GM23248 (cell line): ENCODE data around the gene CMSS1. TPM values are rescaled to one million over a fixed set of nuclear protein-coding genes. Genes with fewer than 3 reads are reported as not detected.

Experiments
- DNase-seq: peaks from one replicate; pipeline ENCODE4 v3.0.0-alpha.2; 2015
- H2AFZ ChIP-seq: fragments of 200-600 bp; sonication (generic); 2 replicates; pipeline ENCODE4 v1.6.1; 2016; ENCODE audit warnings: antibody characterized with exemption
- H3F3A ChIP-seq: fragments of 200-600 bp; sonication (generic); 2 replicates; pipeline ENCODE4 v1.6.1; 2016; ENCODE audit warnings: mild to moderate bottlenecking, antibody characterized with exemption, mixed run types; ENCODE audit not compliant: insufficient read depth
- H3K27ac ChIP-seq: fragments of 200-600 bp; sonication (generic); 2 replicates; pipeline ENCODE4 v1.5.1; 2016; ENCODE audit warnings: mild to moderate bottlenecking
- H3K27me3 ChIP-seq: fragments of 200-600 bp; sonication (generic); replicated peaks from 2 replicates; pipeline ENCODE4 v1.6.1; 2016; ENCODE audit warnings: mild to moderate bottlenecking; ENCODE audit not compliant: insufficient read depth
- H3K36me3 ChIP-seq: fragments of 200-600 bp; sonication (generic); 2 replicates; pipeline ENCODE4 v1.6.1; 2016; ENCODE audit warnings: low read depth, mild to moderate bottlenecking
- H3K4me1 ChIP-seq: fragments of 200-600 bp; sonication (generic); 2 replicates; pipeline ENCODE4 v1.6.1; 2016; ENCODE audit warnings: mild to moderate bottlenecking; ENCODE audit not compliant: insufficient read depth
- H3K4me2 ChIP-seq: fragments of 200-600 bp; sonication (generic); one replicate; pipeline ENCODE4 v1.6.1; 2016; ENCODE audit warnings: mild to moderate bottlenecking; ENCODE audit not compliant: unreplicated experiment
- H3K4me3 ChIP-seq: fragments of 200-600 bp; sonication (generic); 2 replicates; pipeline ENCODE4 v1.5.1; 2016; ENCODE audit warnings: mild to moderate bottlenecking
- H3K79me2 ChIP-seq: fragments of 200-600 bp; sonication (generic); 2 replicates; pipeline ENCODE4 v1.6.1; 2016; ENCODE audit warnings: mild to moderate bottlenecking; ENCODE audit not compliant: insufficient read depth
- H3K9ac ChIP-seq: fragments of 200-600 bp; sonication (generic); 2 replicates; pipeline ENCODE4 v1.6.1; 2016; ENCODE audit warnings: mild to moderate bottlenecking
- H3K9me2 ChIP-seq: fragments of 200-600 bp; sonication (generic); 2 replicates; pipeline ENCODE4 v1.6.1; 2016; ENCODE audit warnings: mixed run types, mild to moderate bottlenecking, moderate library complexity; ENCODE audit not compliant: insufficient read depth
- H3K9me3 ChIP-seq: fragments of 200-600 bp; sonication (generic); one replicate; pipeline ENCODE4 v1.6.1; 2017; ENCODE audit warnings: low read depth
- H4K20me1 ChIP-seq: fragments of 200-600 bp; sonication (generic); 2 replicates; pipeline ENCODE4 v1.6.0; 2016; ENCODE audit not compliant: insufficient read depth
- EZH2 ChIP-seq: fragments of 200-600 bp; sonication (generic); IDR thresholded peaks from 2 replicates; pipeline ENCODE4 v1.6.1; 2018; ENCODE audit warnings: antibody characterized with exemption, mild to moderate bottlenecking; ENCODE audit not compliant: insufficient read depth, poor library complexity, severe bottlenecking
- EZH2phosphoT487 ChIP-seq: fragments of 200-600 bp; sonication (generic); IDR thresholded peaks from 2 replicates; pipeline ENCODE4 v1.6.1; 2018; ENCODE audit warnings: antibody characterized with exemption, moderate library complexity, mild to moderate bottlenecking, low read depth; ENCODE audit not compliant: insufficient read depth
- WGBS, 2 experiments: methylation state at CpG; one replicate each; pipeline ENCODE4 v1.1.6; 2015 to 2017; ENCODE audit warnings: low lambda C conversion rate in 2 of 2, low coverage in 1 of 2; ENCODE audit errors: missing lambda C conversion rate in 2 of 2; 5-methylcytosine and 5-hydroxymethylcytosine counted together
- in situ Hi-C: fragments of 300-500 bp; cut with MboI; formaldehyde crosslinking; loops from 2 replicates; pipeline ENCODE4 v1.15.0; 2020
- polyA plus RNA-seq: library from polyadenylated mRNA; unstranded; fragments of >200 nt; fragmentation: Nextera tagmentation; extraction: Ambion mirVana; gene quantifications from 2 replicates; pipeline ENCODE4 v1.2.1, GENCODE V29; 2016
- total RNA-seq: library from RNA; depleted of rRNA; stranded (reverse); fragments of >200 nt; shearing (Covaris generic); gene quantifications from 2 replicates; pipeline ENCODE4 v1.2.3, GENCODE V29; 2014

CMSS1 gene
- total and polyA plus RNA-seq, 2 experiments from 2014 or later, result 17.2 to 26.6 TPM

GRCh38 chr3:100129941-100130340 lies 312.3 kb downstream of the CMSS1 start:
- TF ChIP-seq EZH2phosphoT487, result no peak
- TF ChIP-seq EZH2, result no peak
- H3K27me3 ChIP-seq, result no peaks in the 10 kb centered on the region
- no peak overlapping the region for H3K9ac ChIP-seq
- no peaks in the 10 kb centered on the region for H3K9me2 ChIP-seq
- H3K79me2 ChIP-seq, result no peaks in the 10 kb centered on the region
- no peak overlapping the region for H2AFZ ChIP-seq
- H3K9me3 ChIP-seq, result no peaks in the 10 kb centered on the region
- H3K4me3 ChIP-seq, result no peak overlapping the region
- H4K20me1 ChIP-seq, result no peaks in the 10 kb centered on the region
- no peak overlapping the region for H3K4me2 ChIP-seq
- DNase-seq, result no peak
- no peaks in the 10 kb centered on the region for H3K4me1 ChIP-seq
- H3F3A ChIP-seq, result no peaks in the 10 kb centered on the region
- no peaks in the 10 kb centered on the region for H3K36me3 ChIP-seq
- no peak overlapping the region for H3K27ac ChIP-seq
- 100% methylated on average over 1 of the region's 1 CpG for WGBS, 2 experiments
- in situ Hi-C loops, result no loop called here

GRCh38 chr3:100131241-100131640 lies 313.6 kb downstream of the CMSS1 start:
- Histone ChIP-seq H2AFZ (no peak overlapping the region), H3K4me2 (no peak overlapping the region), H3K27me3 (no peaks in the 10 kb centered on the region), H3K79me2 (no peaks in the 10 kb centered on the region), H3K36me3 (no peaks in the 10 kb centered on the region), H3K27ac (no peak overlapping the region), H3K4me1 (no peaks in the 10 kb centered on the region), H3K4me3 (no peak overlapping the region), H3K9me3 (no peaks in the 10 kb centered on the region), H3K9me2 (no peaks in the 10 kb centered on the region), H4K20me1 (no peaks in the 10 kb centered on the region), H3F3A (no peaks in the 10 kb centered on the region), H3K9ac (no peak overlapping the region)
- WGBS, 2 experiments, result 88 to 93% methylated on average over 6 of the region's 6 CpGs
- TF ChIP-seq EZH2 (no peak), EZH2phosphoT487 (no peak)
- DNase-seq, result no peak
- in situ Hi-C loops, result no loop called here

DNA sequence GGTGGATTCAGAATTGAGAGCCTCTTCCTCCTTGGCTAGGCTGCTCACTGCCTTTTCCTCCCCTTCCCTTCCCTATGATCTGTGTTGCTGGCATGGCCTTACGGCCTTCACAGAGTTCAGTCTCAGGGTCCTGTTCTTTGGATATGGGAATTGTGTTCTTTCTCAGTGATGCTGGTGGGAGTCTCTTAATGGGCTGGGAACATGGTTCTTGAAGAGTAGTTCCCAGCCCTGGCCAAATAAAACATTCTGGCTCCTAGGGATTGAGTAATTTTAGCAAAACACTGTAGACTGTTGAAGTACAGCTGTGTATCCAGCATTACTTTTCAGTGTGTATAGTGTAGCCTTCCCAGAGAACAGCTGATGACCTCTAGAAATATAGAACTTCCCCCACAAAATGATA lies 319.3 kb downstream of the CMSS1 start:
- in situ Hi-C loops, result no loop called here
- H3K79me2 ChIP-seq, result no peaks in the 10 kb centered on the region
- no peaks in the 10 kb centered on the region for H3K36me3 ChIP-seq
- H3K9ac ChIP-seq, result no peak overlapping the region
- no peak overlapping the region for H3K4me3 ChIP-seq
- H4K20me1 ChIP-seq, result no peaks in the 10 kb centered on the region
- DNase-seq, result no peak
- WGBS, 2 experiments, result 95 to 100% methylated on average over 1 of the region's 1 CpG
- no peaks in the 10 kb centered on the region for H3K27me3 ChIP-seq
- H3K9me3 ChIP-seq, result no peaks in the 10 kb centered on the region
- H3K4me1 ChIP-seq, result no peaks in the 10 kb centered on the region
- H3K4me2 ChIP-seq, result no peak overlapping the region
- H3K9me2 ChIP-seq, result no peaks in the 10 kb centered on the region
- H2AFZ ChIP-seq, result no peak overlapping the region
- H3K27ac ChIP-seq, result no peak overlapping the region
- no peak for TF ChIP-seq EZH2
- no peak for TF ChIP-seq EZH2phosphoT487
- no peaks in the 10 kb centered on the region for H3F3A ChIP-seq

DNA sequence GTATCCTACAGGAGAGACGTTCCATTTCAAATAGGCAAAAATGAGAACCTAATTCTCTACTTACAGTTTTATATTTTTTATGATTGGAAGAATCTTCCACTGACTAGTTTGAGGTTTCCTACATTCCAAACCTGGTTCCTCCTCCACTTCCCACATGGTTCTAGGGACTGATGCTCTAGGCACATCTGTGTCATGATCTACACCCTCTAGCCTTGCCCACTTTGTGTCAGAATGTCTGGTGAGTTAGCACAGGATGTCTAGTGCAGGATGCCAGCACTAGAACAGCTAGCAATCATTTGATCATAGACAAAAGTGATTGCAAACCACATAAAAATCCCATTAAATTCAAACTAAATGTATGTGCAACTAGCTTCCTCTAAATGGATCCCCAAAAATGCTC lies 323.3 kb downstream of the CMSS1 start:
- H3K79me2 ChIP-seq, result no peaks in the 10 kb centered on the region
- no peak for DNase-seq

GRCh38 chr3:100141586-100141985 lies 323.9 kb downstream of the CMSS1 start:
- DNase-seq, result peak; percentile 53
- TF ChIP-seq EZH2phosphoT487 (no peak), EZH2 (no peak)
- H3K9me3 ChIP-seq, result no peaks in the 10 kb centered on the region
- no peaks in the 10 kb centered on the region for H3K27me3 ChIP-seq
- no peaks in the 10 kb centered on the region for H3K79me2 ChIP-seq
- H3K4me1 ChIP-seq, result no peaks in the 10 kb centered on the region
- H4K20me1 ChIP-seq, result no peaks in the 10 kb centered on the region
- in situ Hi-C loops, result no loop called here
- no peak overlapping the region for H3K4me3 ChIP-seq
- no peaks in the 10 kb centered on the region for H3K9me2 ChIP-seq
- H3F3A ChIP-seq, result no peaks in the 10 kb centered on the region
- no peak overlapping the region for H3K27ac ChIP-seq
- no peak overlapping the region for H3K9ac ChIP-seq
- H2AFZ ChIP-seq, result no peak overlapping the region
- WGBS, 2 experiments, result 6 to 13% methylated on average over 1 of the region's 1 CpG
- no peak overlapping the region for H3K4me2 ChIP-seq
- H3K36me3 ChIP-seq, result no peaks in the 10 kb centered on the region

More for the DNA sequence above, 323.3 kb downstream of the CMSS1 start:
- Histone ChIP-seq H4K20me1 (no peaks in the 10 kb centered on the region), H3K9me2 (no peaks in the 10 kb centered on the region), H3K9ac (no peak overlapping the region), H3K4me2 (no peak overlapping the region), H3K9me3 (no peaks in the 10 kb centered on the region), H2AFZ (no peak overlapping the region), H3K4me1 (no peaks in the 10 kb centered on the region), H3F3A (no peaks in the 10 kb centered on the region), H3K27ac (no peak overlapping the region), H3K27me3 (no peaks in the 10 kb centered on the region), H3K4me3 (no peak overlapping the region), H3K36me3 (no peaks in the 10 kb centered on the region)
- in situ Hi-C loops, result no loop called here
- TF ChIP-seq EZH2phosphoT487 (no peak), EZH2 (no peak)
- 92 to 100% methylated on average over 1 of the region's 1 CpG for WGBS, 2 experiments
